Measurements from ENCODE around the gene LRIT2. TPM values are rescaled to one million over a fixed set of nuclear protein-coding genes. Genes with fewer than 3 reads are reported as not detected.

LRIT2 gene
- total RNA-seq, 1 donor = not detected

DNA sequence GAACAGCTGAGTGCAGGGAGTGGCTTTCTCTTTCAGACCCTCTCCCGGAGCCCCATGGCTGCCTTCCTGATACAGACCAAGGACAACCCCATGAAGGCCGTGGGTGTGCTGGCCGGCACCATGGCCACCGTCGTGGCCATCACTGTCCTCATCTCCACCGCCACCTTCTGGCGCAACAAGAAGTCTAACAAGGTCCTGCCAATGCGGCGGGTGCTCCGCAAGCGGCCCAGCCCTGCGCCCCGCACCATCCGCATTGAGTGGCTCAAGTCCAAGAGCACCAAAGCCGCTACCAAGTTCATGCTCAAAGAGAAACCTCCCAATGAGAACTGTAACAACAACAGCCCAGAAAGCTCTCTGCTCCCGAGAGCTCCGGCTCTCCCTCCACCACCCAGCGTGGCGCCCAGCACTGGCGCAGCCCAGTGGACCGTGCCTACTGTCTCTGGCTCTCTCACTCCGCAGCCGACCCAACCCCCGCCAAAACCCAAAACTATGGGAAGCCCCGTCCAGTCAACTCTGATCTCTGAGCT lies 11.2 kb downstream of the LRIT2 start:
- no peak overlapping the region for H2AFZ ChIP-seq (ENCODE audit: low read length)
- no peak overlapping the region for H3K4me3 ChIP-seq (ENCODE audit: insufficient read depth, low read length)
- no peaks in the 10 kb centered on the region for H3K9me3 ChIP-seq (ENCODE audit: low read depth, low read length)
- H3K27me3 ChIP-seq (ENCODE audit: insufficient read depth, low read length) = no peaks in the 10 kb centered on the region
- no peaks in the 10 kb centered on the region for H3K79me2 ChIP-seq (ENCODE audit: insufficient read depth, low read length)
- TF ChIP-seq, protein P1, sequence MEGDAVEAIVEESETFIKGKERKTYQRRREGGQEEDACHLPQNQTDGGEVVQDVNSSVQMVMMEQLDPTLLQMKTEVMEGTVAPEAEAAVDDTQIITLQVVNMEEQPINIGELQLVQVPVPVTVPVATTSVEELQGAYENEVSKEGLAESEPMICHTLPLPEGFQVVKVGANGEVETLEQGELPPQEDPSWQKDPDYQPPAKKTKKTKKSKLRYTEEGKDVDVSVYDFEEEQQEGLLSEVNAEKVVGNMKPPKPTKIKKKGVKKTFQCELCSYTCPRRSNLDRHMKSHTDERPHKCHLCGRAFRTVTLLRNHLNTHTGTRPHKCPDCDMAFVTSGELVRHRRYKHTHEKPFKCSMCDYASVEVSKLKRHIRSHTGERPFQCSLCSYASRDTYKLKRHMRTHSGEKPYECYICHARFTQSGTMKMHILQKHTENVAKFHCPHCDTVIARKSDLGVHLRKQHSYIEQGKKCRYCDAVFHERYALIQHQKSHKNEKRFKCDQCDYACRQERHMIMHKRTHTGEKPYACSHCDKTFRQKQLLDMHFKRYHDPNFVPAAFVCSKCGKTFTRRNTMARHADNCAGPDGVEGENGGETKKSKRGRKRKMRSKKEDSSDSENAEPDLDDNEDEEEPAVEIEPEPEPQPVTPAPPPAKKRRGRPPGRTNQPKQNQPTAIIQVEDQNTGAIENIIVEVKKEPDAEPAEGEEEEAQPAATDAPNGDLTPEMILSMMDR (IDR thresholded peaks at IDR 0.05; ENCODE audit: extremely low read depth, low read depth, low read length) = no peak
- H3K36me3 ChIP-seq (ENCODE audit: insufficient read depth, low read length) = no peaks in the 10 kb centered on the region
- no peaks in the 10 kb centered on the region for H3K4me1 ChIP-seq (ENCODE audit: insufficient read depth, low read length)
- no peaks in the 10 kb centered on the region for H4K20me1 ChIP-seq (ENCODE audit: insufficient read depth, low read length)
- H3K4me2 ChIP-seq (ENCODE audit: insufficient read depth, low read length) = no peak overlapping the region
- no peak overlapping the region for H3K27ac ChIP-seq (ENCODE audit: low read depth, low read length)
- no peak for DNase-seq (ENCODE audit: insufficient read length, low spot score, missing footprints)

DNA sequence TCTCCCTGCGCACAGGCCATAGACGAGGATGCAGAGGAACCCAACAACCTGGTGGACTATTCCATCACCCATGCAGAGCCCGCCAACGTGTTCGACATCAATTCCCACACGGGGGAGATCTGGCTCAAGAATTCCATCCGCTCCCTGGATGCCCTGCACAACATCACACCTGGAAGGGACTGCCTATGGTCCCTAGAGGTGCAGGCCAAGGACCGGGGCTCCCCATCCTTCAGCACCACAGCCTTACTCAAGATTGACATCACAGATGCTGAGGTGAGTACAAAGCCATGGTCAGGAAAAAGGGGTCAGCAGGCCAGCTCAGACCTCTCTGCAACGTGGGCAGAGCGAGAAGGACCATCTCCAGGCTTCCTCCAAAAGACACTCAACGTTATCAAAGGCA lies 12.3 kb downstream of the LRIT2 start:
- no peaks in the 10 kb centered on the region for H3K4me1 ChIP-seq (ENCODE audit: insufficient read depth, low read length)

DNA sequence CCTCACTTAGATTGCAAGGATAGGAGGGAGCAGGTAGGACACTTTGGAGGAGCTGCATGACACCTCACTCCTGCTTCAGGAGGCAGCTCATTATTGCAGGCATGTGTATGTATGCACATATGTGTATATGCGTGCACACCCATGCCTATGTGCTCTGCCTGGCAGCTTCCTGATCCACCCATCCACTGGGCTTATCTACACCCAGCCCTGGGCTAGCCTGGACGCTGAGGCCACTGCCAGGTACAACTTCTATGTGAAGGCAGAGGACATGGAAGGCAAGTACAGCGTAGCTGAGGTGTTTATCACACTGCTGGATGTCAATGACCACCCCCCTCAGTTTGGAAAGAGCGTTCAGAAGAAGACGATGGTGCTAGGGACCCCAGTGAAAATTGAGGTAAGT lies 13.3 kb downstream of the LRIT2 start:
- TF ChIP-seq, protein P1 (IDR thresholded peaks at IDR 0.05; ENCODE audit: extremely low read depth, low read depth, low read length) = no peak
- H4K20me1 ChIP-seq (ENCODE audit: insufficient read depth, low read length) = no peaks in the 10 kb centered on the region
- H2AFZ ChIP-seq (ENCODE audit: low read length) = no peak overlapping the region
- H3K36me3 ChIP-seq (ENCODE audit: insufficient read depth, low read length) = no peaks in the 10 kb centered on the region
- no peaks in the 10 kb centered on the region for H3K79me2 ChIP-seq (ENCODE audit: insufficient read depth, low read length)
- no peak overlapping the region for H3K4me2 ChIP-seq (ENCODE audit: insufficient read depth, low read length)
- DNase-seq (ENCODE audit: insufficient read length, low spot score, missing footprints) = no peak
- no peaks in the 10 kb centered on the region for H3K27me3 ChIP-seq (ENCODE audit: insufficient read depth, low read length)
- H3K27ac ChIP-seq (ENCODE audit: low read depth, low read length) = no peak overlapping the region
- H3K4me3 ChIP-seq (ENCODE audit: insufficient read depth, low read length) = no peak overlapping the region
- no peaks in the 10 kb centered on the region for H3K9me3 ChIP-seq (ENCODE audit: low read depth, low read length)
- H3K4me1 ChIP-seq (ENCODE audit: insufficient read depth, low read length) = no peaks in the 10 kb centered on the region

More for the DNA sequence above, 12.3 kb downstream of the LRIT2 start:
- TF ChIP-seq, protein P1 (IDR thresholded peaks at IDR 0.05; ENCODE audit: extremely low read depth, low read depth, low read length) = no peak
- Histone ChIP-seq H3K4me2 (ENCODE audit: insufficient read depth, low read length) (no peak overlapping the region), H3K4me3 (ENCODE audit: insufficient read depth, low read length) (no peak overlapping the region), H3K27ac (ENCODE audit: low read depth, low read length) (no peak overlapping the region), H3K27me3 (ENCODE audit: insufficient read depth, low read length) (no peaks in the 10 kb centered on the region), H4K20me1 (ENCODE audit: insufficient read depth, low read length) (no peaks in the 10 kb centered on the region), H3K36me3 (ENCODE audit: insufficient read depth, low read length) (no peaks in the 10 kb centered on the region), H2AFZ (ENCODE audit: low read length) (no peak overlapping the region), H3K9me3 (ENCODE audit: low read depth, low read length) (no peaks in the 10 kb centered on the region), H3K79me2 (ENCODE audit: insufficient read depth, low read length) (no peaks in the 10 kb centered on the region)
- DNase-seq (ENCODE audit: insufficient read length, low spot score, missing footprints) = no peak

DNA sequence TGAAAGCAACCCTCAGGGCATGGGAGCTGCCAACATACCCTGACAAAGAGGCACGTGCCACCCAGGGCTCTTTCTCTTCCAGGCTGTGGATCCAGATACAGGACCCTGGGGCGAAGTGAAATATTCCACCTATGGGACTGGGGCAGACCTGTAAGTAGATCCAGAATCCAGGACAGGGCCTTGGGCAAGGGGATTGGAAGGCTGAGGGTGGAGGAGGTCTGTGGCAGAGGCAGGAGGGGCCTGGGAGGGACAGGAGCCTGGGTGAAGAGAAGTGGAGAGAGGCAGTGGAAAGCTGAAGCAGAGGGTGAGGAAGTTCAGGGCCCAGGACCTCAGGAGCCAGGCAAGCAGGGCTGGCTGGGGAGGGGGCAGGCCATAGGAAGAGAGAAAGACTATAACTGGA lies 13.8 kb downstream of the LRIT2 start:
- Histone ChIP-seq H3K4me3 (ENCODE audit: insufficient read depth, low read length) (no peak overlapping the region), H3K9me3 (ENCODE audit: low read depth, low read length) (no peaks in the 10 kb centered on the region), H3K4me1 (ENCODE audit: insufficient read depth, low read length) (no peaks in the 10 kb centered on the region), H3K27me3 (ENCODE audit: insufficient read depth, low read length) (no peaks in the 10 kb centered on the region), H4K20me1 (ENCODE audit: insufficient read depth, low read length) (no peaks in the 10 kb centered on the region), H3K4me2 (ENCODE audit: insufficient read depth, low read length) (no peak overlapping the region), H3K27ac (ENCODE audit: low read depth, low read length) (no peak overlapping the region), H3K79me2 (ENCODE audit: insufficient read depth, low read length) (no peaks in the 10 kb centered on the region), H2AFZ (ENCODE audit: low read length) (no peak overlapping the region), H3K36me3 (ENCODE audit: insufficient read depth, low read length) (no peaks in the 10 kb centered on the region)
- TF ChIP-seq, protein P1 (IDR thresholded peaks at IDR 0.05; ENCODE audit: extremely low read depth, low read depth, low read length) = no peak
- DNase-seq (ENCODE audit: insufficient read length, low spot score, missing footprints) = no peak

All from osteoblast (primary cell).